Testis (tissue), 2 donors: ENCODE data around the gene RIC3.

Experiments used
- CTCF ChIP-seq, 3 experiments: fragments of 450-650 bp in 2 of 3; fragments of 200-600 bp in 1 of 3; sonication (generic) in 1 of 3; IDR thresholded peaks; one replicate each; pipeline ENCODE4 v1.5.1; 2016 to 2019; ENCODE audit warnings: antibody characterized with exemption in 3 of 3, mild to moderate bottlenecking in 2 of 3, moderate library complexity in 1 of 3
- POLR2A ChIP-seq: fragments of 450-650 bp; IDR thresholded peaks from one replicate; pipeline ENCODE4 v1.6.1; 2017; ENCODE audit warnings: antibody characterized with exemption, mild to moderate bottlenecking, moderate library complexity

DNA sequence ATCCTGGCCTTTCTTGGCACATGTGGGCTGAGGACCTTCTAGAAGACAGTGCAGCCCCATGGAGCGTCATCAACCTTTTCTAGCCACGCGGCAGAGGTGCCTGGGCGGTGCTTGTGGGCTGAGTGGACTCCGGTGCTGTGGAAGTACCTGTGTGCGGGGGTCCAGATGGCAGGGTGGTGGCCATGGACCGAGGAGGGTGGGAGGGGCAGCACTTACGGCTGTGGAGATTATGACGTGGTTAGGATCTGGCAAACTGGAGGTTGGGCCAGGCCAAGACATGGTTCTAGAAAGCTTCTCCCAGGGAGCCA lies 85.8 kb downstream of the RIC3 start:
- no peak for TF ChIP-seq CTCF (IDR thresholded peaks at IDR 0.05)
- TF ChIP-seq POLR2A, result no peak
